Neural crest cell (in vitro differentiated cells): ENCODE measurements around the gene FKBP4. TPM values are rescaled to one million over a fixed set of nuclear protein-coding genes. Genes with fewer than 3 reads are reported as not detected.

Experiments
- DNase-seq: peaks from one replicate; pipeline ENCODE4 v3.0.0; 2021; ENCODE audit warnings: low read depth, mixed read lengths, low spot score
- H3K27ac Mint-ChIP-seq: one replicate; pipeline ENCODE4 v1.8.0; 2021; ENCODE audit warnings: mild to moderate bottlenecking, mixed read lengths; ENCODE audit not compliant: unreplicated experiment
- H3K27me3 Mint-ChIP-seq: 2 replicates; pipeline ENCODE4 v1.8.0; 2021; ENCODE audit warnings: low read depth, mild to moderate bottlenecking, mixed read lengths
- H3K36me3 Mint-ChIP-seq: 2 replicates; pipeline ENCODE4 v1.8.0; 2021; ENCODE audit warnings: low read depth, mild to moderate bottlenecking, mixed read lengths
- H3K4me1 Mint-ChIP-seq: 2 replicates; pipeline ENCODE4 v1.8.0; 2021; ENCODE audit warnings: mixed read lengths
- H3K4me3 Mint-ChIP-seq: one replicate; pipeline ENCODE4 v1.8.0; 2021; ENCODE audit warnings: mild to moderate bottlenecking, mixed read lengths
- H3K9me3 Mint-ChIP-seq: 2 replicates; pipeline ENCODE4 v1.8.0; 2021; ENCODE audit warnings: mixed read lengths
- total RNA-seq: library from RNA; stranded (reverse); gene quantifications from 2 replicates; pipeline ENCODE4 v1.2.1, GENCODE V29; 2021
- TF ChIP-seq, protein P1 (sequence below): fragments of 200-600 bp; sonication (generic); conservative IDR thresholded peaks from 2 replicates; pipeline ENCODE4 v1.5.0; 2021; ENCODE audit warnings: antibody characterized with exemption, mild to moderate bottlenecking

The FKBP4 gene
- total RNA-seq, 1 donor from 2014 or later, result 102 TPM

DNA sequence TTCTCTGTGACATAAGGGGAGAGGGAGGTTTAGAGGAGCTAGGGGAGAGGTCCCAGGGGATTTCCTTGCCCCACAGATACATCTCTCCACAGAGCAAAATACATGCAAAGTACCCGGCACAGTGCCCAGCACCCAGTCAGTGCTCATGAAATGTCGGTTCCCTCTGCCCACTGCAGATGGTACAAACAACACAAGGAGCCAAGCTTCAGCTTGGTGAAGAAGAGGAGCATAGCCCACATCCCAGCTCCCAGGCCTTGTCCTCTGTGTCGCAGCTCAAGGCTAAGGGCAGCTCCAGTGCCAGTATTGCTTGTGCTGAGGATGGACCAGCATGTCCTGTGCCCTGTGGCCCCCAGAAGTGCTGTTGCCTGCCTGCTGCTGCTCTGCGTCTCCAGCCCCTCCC lies 35.0 kb upstream of the FKBP4 start:
- Mint-ChIP-seq H3K27me3 (peaks cover 42% of the 10 kb centered on the region), H3K9me3 (no peaks in the 10 kb centered on the region), H3K27ac (no peak overlapping the region), H3K4me3 (no peak overlapping the region), H3K4me1 (no peaks in the 10 kb centered on the region), H3K36me3 (no peaks in the 10 kb centered on the region)
- no peak for DNase-seq
- TF ChIP-seq, protein P1, sequence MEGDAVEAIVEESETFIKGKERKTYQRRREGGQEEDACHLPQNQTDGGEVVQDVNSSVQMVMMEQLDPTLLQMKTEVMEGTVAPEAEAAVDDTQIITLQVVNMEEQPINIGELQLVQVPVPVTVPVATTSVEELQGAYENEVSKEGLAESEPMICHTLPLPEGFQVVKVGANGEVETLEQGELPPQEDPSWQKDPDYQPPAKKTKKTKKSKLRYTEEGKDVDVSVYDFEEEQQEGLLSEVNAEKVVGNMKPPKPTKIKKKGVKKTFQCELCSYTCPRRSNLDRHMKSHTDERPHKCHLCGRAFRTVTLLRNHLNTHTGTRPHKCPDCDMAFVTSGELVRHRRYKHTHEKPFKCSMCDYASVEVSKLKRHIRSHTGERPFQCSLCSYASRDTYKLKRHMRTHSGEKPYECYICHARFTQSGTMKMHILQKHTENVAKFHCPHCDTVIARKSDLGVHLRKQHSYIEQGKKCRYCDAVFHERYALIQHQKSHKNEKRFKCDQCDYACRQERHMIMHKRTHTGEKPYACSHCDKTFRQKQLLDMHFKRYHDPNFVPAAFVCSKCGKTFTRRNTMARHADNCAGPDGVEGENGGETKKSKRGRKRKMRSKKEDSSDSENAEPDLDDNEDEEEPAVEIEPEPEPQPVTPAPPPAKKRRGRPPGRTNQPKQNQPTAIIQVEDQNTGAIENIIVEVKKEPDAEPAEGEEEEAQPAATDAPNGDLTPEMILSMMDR, result no peak

DNA sequence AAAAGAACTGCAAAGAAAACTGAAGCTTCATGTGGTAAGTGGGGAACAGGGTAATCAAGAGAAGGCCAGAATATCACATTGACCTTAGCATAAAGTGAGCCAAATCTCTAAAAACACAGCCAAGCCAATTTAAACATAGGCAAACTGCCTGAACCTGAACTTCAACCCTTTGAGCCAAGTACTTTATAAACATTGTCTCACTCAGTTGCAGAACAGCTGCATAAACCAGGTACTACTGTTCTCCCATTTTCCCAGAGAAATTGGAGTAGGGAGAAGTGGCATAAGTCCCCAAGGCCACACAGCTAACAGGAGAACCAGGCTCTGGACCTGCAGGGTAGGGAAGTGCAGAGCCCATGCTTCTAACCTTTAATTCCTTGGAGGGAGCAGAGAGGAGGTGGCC lies 30.4 kb upstream of the FKBP4 start:
- H3K36me3 Mint-ChIP-seq, result no peaks in the 10 kb centered on the region
- H3K4me1 Mint-ChIP-seq, result no peaks in the 10 kb centered on the region
- TF ChIP-seq, protein P1, result no peak
- no peak overlapping the region for H3K4me3 Mint-ChIP-seq
- peaks cover 6% of the 10 kb centered on the region for H3K27me3 Mint-ChIP-seq
- H3K9me3 Mint-ChIP-seq, result no peaks in the 10 kb centered on the region
- H3K27ac Mint-ChIP-seq, result no peak overlapping the region
- DNase-seq, result no peak

DNA sequence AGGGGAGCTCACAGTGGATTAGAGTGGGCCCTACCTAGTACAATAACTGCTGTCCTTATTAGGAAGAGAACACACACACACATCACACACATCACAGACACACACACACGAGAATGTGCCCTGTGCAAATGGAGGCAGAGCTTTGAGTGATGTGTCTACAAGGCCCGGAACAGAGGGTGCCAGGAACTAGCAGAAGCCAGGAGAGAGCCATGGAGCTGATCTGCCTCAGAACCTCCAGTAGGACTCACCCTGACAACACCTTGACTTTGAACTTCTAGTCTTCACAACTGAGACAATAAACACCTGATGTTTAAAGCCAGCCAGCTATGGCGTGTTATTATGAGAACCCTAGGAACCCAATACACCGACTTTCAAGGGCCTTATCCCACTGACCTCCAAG lies 29.7 kb upstream of the FKBP4 start:
- TF ChIP-seq, protein P1, result no peak
- H3K36me3 Mint-ChIP-seq, result no peaks in the 10 kb centered on the region
- H3K27me3 Mint-ChIP-seq, result peaks cover 3% of the 10 kb centered on the region
- H3K9me3 Mint-ChIP-seq, result no peaks in the 10 kb centered on the region
- DNase-seq, result no peak
- no peaks in the 10 kb centered on the region for H3K4me1 Mint-ChIP-seq
- no peak overlapping the region for H3K27ac Mint-ChIP-seq
- H3K4me3 Mint-ChIP-seq, result no peak overlapping the region

DNA sequence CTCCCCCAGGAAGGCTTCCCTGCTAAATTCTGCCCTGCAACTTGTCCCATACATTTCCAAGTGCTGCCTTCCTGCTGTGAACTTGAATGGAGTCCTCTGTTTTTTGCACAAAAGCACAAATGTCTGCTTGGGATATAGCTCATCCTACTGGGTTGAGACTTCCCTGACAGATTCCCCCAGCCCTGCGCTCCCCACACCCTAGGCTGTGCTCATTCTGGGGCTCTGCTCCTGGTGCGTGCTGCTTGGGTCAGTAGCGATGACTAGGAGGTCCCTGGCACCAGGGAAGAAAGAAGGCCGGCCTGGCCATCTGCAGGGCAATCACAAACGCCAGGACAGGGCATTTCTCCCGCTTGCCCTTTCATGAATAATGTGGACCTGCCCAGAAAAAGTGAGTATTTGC lies 29.2 kb upstream of the FKBP4 start:
- no peak overlapping the region for H3K27ac Mint-ChIP-seq
- no peak overlapping the region for H3K4me3 Mint-ChIP-seq
- no peak for DNase-seq
- H3K36me3 Mint-ChIP-seq, result no peaks in the 10 kb centered on the region
- H3K4me1 Mint-ChIP-seq, result peaks cover 4% of the 10 kb centered on the region
- TF ChIP-seq, protein P1, result no peak
- peaks cover 3% of the 10 kb centered on the region for H3K27me3 Mint-ChIP-seq
- peaks cover 3% of the 10 kb centered on the region for H3K9me3 Mint-ChIP-seq

DNA sequence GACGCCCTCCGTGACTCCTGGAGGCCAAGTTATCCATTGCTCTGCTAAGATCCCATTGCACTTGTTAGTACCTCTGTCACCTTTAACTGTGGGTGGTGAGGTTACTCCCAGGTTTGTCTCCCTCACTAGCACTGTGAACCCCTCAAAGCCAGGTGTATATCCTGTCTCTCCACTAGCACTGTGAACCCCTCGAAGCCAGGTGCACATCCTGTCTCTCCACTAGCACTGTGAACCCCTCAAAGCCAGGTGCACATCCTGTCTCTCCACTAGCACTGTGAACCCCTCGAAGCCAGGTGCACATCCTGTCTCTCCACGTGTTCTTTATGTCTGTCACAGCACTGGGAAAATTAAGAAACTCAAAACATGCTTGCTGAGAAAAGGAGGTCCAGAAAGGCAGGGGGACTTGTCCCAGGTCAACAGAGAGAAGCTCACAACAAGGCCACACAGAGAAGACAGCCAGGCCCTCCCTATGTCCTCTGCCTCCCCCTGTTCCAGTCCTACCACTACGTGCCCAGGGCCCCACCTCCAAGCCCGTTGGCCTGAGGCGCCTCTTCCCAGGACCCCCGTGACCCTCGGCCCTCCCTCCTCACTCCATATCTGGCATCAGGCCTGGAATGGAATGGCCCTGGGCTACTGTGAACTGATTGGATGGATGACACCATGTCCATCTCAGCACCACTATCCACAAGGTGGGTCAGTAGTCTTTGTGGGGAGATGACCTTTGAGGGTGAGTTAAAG lies 26.4 kb upstream of the FKBP4 start:
- peaks cover under 1% of the 10 kb centered on the region for H3K27me3 Mint-ChIP-seq
- no peak for DNase-seq
- TF ChIP-seq, protein P1, result no peak
- H3K4me3 Mint-ChIP-seq, result no peak overlapping the region
- no peak overlapping the region for H3K27ac Mint-ChIP-seq
- H3K4me1 Mint-ChIP-seq, result peaks cover 4% of the 10 kb centered on the region
- peaks cover 4% of the 10 kb centered on the region for H3K9me3 Mint-ChIP-seq
- no peaks in the 10 kb centered on the region for H3K36me3 Mint-ChIP-seq
